Smooth muscle cell (in vitro differentiated cells): Measurements from ENCODE around the gene DHX16. TPM values are rescaled to one million over a fixed set of nuclear protein-coding genes. Genes with fewer than 3 reads are reported as not detected.
A peak's percentile ranks its signal among the peaks of the same experiment; 100 is the strongest.

ENCODE experiments used
- DNase-seq: peaks from one replicate; lab custom pipeline; 2025; ENCODE audit not compliant: unreplicated experiment; lab: John Stamatoyannopoulos, UW
- H2AFZ ChIP-seq: fragments of 200-600 bp; sonication (generic); 2 replicates; pipeline ENCODE4 v1.6.0; 2016; ENCODE audit warnings: antibody characterized with exemption, low read depth, mild to moderate bottlenecking
- H3F3A ChIP-seq: fragments of 200-600 bp; sonication (generic); 2 replicates; pipeline ENCODE4 v1.6.0; 2017; ENCODE audit warnings: antibody characterized with exemption, low read depth
- H3K27ac ChIP-seq: fragments of 200-600 bp; sonication (generic); 2 replicates; pipeline ENCODE4 v1.5.1; 2016; ENCODE audit warnings: low read depth, mild to moderate bottlenecking
- H3K27me3 ChIP-seq: fragments of 200-600 bp; sonication (generic); 2 replicates; pipeline ENCODE4 v1.6.1; 2016; ENCODE audit warnings: low read depth, mild to moderate bottlenecking
- H3K36me3 ChIP-seq: fragments of 200-600 bp; sonication (generic); 2 replicates; pipeline ENCODE4 v1.5.1; 2016; ENCODE audit warnings: low read depth
- H3K4me1 ChIP-seq: fragments of 200-600 bp; sonication (generic); 2 replicates; pipeline ENCODE4 v1.5.1; 2016; ENCODE audit warnings: low read depth
- H3K4me2 ChIP-seq: fragments of 200-600 bp; sonication (generic); 2 replicates; pipeline ENCODE4 v1.6.0; 2016; ENCODE audit warnings: mild to moderate bottlenecking
- H3K4me3 ChIP-seq: fragments of 200-600 bp; sonication (generic); 2 replicates; pipeline ENCODE4 v1.5.1; 2016; ENCODE audit warnings: mild to moderate bottlenecking
- H3K79me2 ChIP-seq: fragments of 200-600 bp; sonication (generic); 2 replicates; pipeline ENCODE4 v1.6.0; 2016; ENCODE audit warnings: low read depth, mild to moderate bottlenecking
- H3K9ac ChIP-seq: fragments of 200-600 bp; sonication (generic); 2 replicates; pipeline ENCODE4 v1.6.0; 2016; ENCODE audit warnings: low read depth
- H3K9me3 ChIP-seq: fragments of 200-600 bp; sonication (generic); replicated peaks from 2 replicates; pipeline ENCODE4 v1.5.1; 2016; ENCODE audit warnings: low read depth
- H4K20me1 ChIP-seq: fragments of 200-600 bp; sonication (generic); 2 replicates; pipeline ENCODE4 v1.6.0; 2016; ENCODE audit warnings: low read depth
- WGBS: methylation state at CpG from one replicate; pipeline ENCODE4 v1.1.7; 2016; ENCODE audit warnings: low lambda C conversion rate; 5-methylcytosine and 5-hydroxymethylcytosine counted together
- polyA plus RNA-seq: library from polyadenylated mRNA; unstranded; fragments of >200 nt; fragmentation: Nextera tagmentation; extraction: Ambion mirVana; gene quantifications from 2 replicates; pipeline ENCODE4 v1.2.1, GENCODE V29; 2016
- total RNA-seq: library from RNA; depleted of rRNA; stranded (reverse); fragments of >200 nt; gene quantifications from 2 replicates; pipeline ENCODE4 v1.2.3, GENCODE V29; 2014
- TF ChIP-seq, protein P1 (sequence below): fragments of 200-600 bp; sonication (generic); IDR thresholded peaks from 2 replicates; pipeline ENCODE4 v1.5.1; 2017; ENCODE audit warnings: borderline replicate concordance, mild to moderate bottlenecking, antibody characterized with exemption; ENCODE audit not compliant: insufficient read depth, poor library complexity, severe bottlenecking

The DHX16 gene
- total and polyA plus RNA-seq, 2 experiments from 2014 or later, result 12.4 to 23.5 TPM

DNA sequence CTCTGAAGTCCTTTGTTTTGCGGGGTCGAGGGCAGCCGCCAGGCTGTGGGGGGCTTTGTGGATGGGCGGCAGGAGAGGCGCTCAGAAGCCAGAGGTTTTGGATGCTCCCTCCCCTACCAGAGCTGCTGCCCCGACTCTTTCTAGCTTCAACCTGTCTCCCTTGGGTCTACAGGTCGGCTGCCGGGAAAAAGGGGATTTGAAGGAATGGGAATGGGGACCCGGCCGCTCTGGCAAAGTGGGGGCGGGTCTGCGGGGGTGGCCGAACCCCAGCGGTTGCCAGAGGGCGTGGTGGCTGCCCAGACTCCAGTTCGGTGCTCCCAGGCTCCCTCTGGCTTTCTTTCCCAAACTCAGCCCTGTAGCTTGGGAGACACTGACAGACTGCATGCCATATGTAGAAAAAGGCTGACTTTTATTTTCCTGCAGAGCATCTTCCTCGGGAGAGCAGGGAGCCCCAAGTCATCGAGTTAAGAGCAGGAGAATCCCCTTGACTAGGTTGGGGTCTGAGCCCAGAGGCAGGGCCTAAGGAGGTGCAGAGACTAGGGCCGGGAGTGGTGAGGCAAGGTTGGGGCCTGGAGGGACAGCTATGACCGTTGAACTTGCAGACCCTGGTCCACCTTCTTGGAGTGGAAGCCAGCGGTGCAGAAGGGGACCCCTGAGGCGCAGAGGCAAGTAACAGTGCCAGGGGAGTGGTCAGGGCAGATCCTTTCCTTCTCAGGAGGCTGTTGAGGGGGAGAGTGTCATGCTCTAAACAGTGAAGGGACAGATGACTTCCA lies 15.0 kb upstream of the DHX16 start:
- Histone ChIP-seq H3K27ac (peak overlapping the region; percentile 92), H4K20me1 (peaks cover 31% of the 10 kb centered on the region), H3K4me2 (peak overlapping the region; percentile 93), H3K4me1 (peaks cover 43% of the 10 kb centered on the region), H3K36me3 (no peaks in the 10 kb centered on the region), H3F3A (peaks cover 40% of the 10 kb centered on the region), H3K79me2 (peaks cover 60% of the 10 kb centered on the region), H3K9ac (peak overlapping the region; percentile 91), H3K27me3 (no peaks in the 10 kb centered on the region), H3K9me3 (no peaks in the 10 kb centered on the region), H2AFZ (no peak overlapping the region), H3K4me3 (peak overlapping the region; percentile 78)
- no peak for DNase-seq
- 20% methylated on average over 21 of the region's 22 CpGs for WGBS
- TF ChIP-seq, protein P1, sequence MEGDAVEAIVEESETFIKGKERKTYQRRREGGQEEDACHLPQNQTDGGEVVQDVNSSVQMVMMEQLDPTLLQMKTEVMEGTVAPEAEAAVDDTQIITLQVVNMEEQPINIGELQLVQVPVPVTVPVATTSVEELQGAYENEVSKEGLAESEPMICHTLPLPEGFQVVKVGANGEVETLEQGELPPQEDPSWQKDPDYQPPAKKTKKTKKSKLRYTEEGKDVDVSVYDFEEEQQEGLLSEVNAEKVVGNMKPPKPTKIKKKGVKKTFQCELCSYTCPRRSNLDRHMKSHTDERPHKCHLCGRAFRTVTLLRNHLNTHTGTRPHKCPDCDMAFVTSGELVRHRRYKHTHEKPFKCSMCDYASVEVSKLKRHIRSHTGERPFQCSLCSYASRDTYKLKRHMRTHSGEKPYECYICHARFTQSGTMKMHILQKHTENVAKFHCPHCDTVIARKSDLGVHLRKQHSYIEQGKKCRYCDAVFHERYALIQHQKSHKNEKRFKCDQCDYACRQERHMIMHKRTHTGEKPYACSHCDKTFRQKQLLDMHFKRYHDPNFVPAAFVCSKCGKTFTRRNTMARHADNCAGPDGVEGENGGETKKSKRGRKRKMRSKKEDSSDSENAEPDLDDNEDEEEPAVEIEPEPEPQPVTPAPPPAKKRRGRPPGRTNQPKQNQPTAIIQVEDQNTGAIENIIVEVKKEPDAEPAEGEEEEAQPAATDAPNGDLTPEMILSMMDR, result no peak

DNA sequence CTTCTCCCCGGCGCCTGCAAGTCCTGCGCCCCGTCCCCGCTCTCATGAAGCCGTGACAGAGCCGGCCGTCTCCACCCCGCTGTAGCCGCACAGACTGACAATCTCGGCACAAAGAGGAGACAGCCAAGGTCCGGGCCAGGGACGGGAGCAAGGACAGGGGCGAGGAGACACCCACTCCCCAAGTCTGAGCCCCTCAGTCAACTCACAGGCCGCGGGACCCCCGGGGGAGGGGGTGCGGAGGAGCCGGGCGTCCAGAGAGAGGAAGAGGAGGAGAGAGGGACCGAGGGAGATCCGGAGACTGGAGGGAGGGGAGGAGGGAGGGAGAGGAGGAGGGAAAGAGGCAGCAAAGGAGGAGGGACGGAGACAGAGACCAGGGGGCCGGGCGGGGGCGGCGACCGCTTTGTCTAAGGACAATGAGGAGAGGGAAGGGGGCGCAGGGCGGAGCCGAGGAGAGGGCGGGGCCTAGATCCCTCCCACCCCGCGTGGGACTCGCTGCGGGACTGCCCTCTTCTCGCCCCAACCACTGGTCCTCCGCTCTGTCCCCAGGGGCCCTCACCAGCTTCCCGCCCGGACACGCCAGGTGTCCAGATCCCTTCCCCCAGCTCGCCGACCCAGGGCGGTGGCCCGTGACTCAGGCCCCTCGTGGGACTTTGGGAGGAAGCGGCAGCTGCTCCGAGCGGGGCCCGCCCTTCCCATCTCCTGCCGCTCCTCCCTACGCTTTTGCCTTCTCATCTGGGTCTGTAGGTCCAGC lies 14.3 kb upstream of the DHX16 start:
- peak overlapping the region; percentile 91 for H3K9ac ChIP-seq
- H3K36me3 ChIP-seq, result no peaks in the 10 kb centered on the region
- H4K20me1 ChIP-seq, result peaks cover 39% of the 10 kb centered on the region
- peak overlapping the region; percentile 92 for H3K27ac ChIP-seq
- H3K9me3 ChIP-seq, result no peaks in the 10 kb centered on the region
- no peaks in the 10 kb centered on the region for H3K27me3 ChIP-seq
- peak overlapping the region; percentile 78 for H3K4me3 ChIP-seq
- H3K4me1 ChIP-seq, result peaks cover 50% of the 10 kb centered on the region
- H3K4me2 ChIP-seq, result peak overlapping the region; percentile 93
- H2AFZ ChIP-seq, result peak overlapping the region; percentile 52
- DNase-seq, result peak; percentile 81
- TF ChIP-seq, protein P1, result no peak
- peaks cover 68% of the 10 kb centered on the region for H3K79me2 ChIP-seq
- peaks cover 43% of the 10 kb centered on the region for H3F3A ChIP-seq
- 1% methylated on average over 28 of the region's 52 CpGs for WGBS

- peaks cover 46% of the 10 kb centered on the region for H4K20me1 ChIP-seq
- peak within 1 kb of the TSS; percentile 93 for H3K4me2 ChIP-seq
- H3K27ac ChIP-seq, result peak within 1 kb of the TSS; percentile 92
- no peaks in the 10 kb centered on the region for H3K27me3 ChIP-seq
- no peaks in the 10 kb centered on the region for H3K36me3 ChIP-seq
- peaks cover 76% of the 10 kb centered on the region for H3K79me2 ChIP-seq
- DNase-seq, result peak; percentile 81
- peaks cover 43% of the 10 kb centered on the region for H3F3A ChIP-seq
- H3K4me1 ChIP-seq, result peaks cover 55% of the 10 kb centered on the region
- TF ChIP-seq, protein P1, result no peak
- peak within 1 kb of the TSS; percentile 91 for H3K9ac ChIP-seq
- peak within 1 kb of the TSS; percentile 52 for H2AFZ ChIP-seq
- H3K9me3 ChIP-seq, result no peaks in the 10 kb centered on the region
- H3K4me3 ChIP-seq, result peak within 1 kb of the TSS; percentile 78
- WGBS, result under 1% methylated on average over 25 of the region's 41 CpGs
Observed at GRCh38 chr6:30686009-30686907, 13.5 kb upstream of the DHX16 start, which contains the start of gene PPP1R18. Gene PPP1R18, minus strand, starts transcription at chr6:30686645. Its CDS starts 627 bp downstream, at chr6:30686018.
